DOHH2 (cell line): ENCODE results near the gene GRID1.

Source experiments
- H3F3A ChIP-seq: fragments of 200-600 bp; sonication (generic), shearing (Covaris generic); 2 replicates; pipeline ENCODE4 v1.6.0; 2016; ENCODE audit warnings: antibody characterized with exemption, mild to moderate bottlenecking; ENCODE audit not compliant: control insufficient read depth, insufficient read depth
- H3K27ac ChIP-seq: fragments of 200-600 bp; sonication (generic); 2 replicates; pipeline ENCODE4 v1.5.1; 2014; ENCODE audit warnings: low read depth, mild to moderate bottlenecking, low read length, moderate library complexity
- H3K27me3 ChIP-seq: fragments of 200-600 bp; sonication (generic); 2 replicates; pipeline ENCODE4 v1.6.1; 2014; ENCODE audit warnings: mild to moderate bottlenecking, low read length, mixed read lengths; ENCODE audit not compliant: control insufficient read depth
- H3K36me3 ChIP-seq: fragments of 200-600 bp; sonication (generic); 2 replicates; pipeline ENCODE4 v1.6.1; 2014; ENCODE audit warnings: mild to moderate bottlenecking, low read length, moderate library complexity, mixed read lengths; ENCODE audit not compliant: control insufficient read depth
- H3K4me1 ChIP-seq: fragments of 200-600 bp; sonication (generic); 2 replicates; pipeline ENCODE4 v1.6.1; 2014; ENCODE audit warnings: mild to moderate bottlenecking, low read length, mixed read lengths; ENCODE audit not compliant: control insufficient read depth
- H3K4me2 ChIP-seq: fragments of 200-600 bp; sonication (generic); 2 replicates; pipeline ENCODE4 v1.6.0; 2014; ENCODE audit warnings: mild to moderate bottlenecking, low read length, moderate library complexity
- H3K4me3 ChIP-seq: fragments of 200-600 bp; sonication (generic); 2 replicates; pipeline ENCODE4 v1.5.1; 2014; ENCODE audit warnings: mild to moderate bottlenecking, low read length, mixed read lengths
- H3K79me2 ChIP-seq: fragments of 200-600 bp; sonication (generic); 2 replicates; pipeline ENCODE4 v1.6.1; 2014; ENCODE audit warnings: mild to moderate bottlenecking, low read length, mixed read lengths; ENCODE audit not compliant: control insufficient read depth
- H3K9me2 ChIP-seq: fragments of 200-600 bp; sonication (generic); replicated peaks from 2 replicates; pipeline ENCODE4 v1.6.1; 2014; ENCODE audit warnings: mild to moderate bottlenecking, low read length, mixed read lengths; ENCODE audit not compliant: control insufficient read depth
- H3K9me3 ChIP-seq: fragments of 200-600 bp; sonication (generic); 2 replicates; pipeline ENCODE4 v1.6.1; 2014; ENCODE audit warnings: antibody characterized with exemption, low read length, mixed read lengths; ENCODE audit not compliant: control insufficient read depth, insufficient read depth
- H4K20me1 ChIP-seq: fragments of 200-600 bp; sonication (generic); 2 replicates; pipeline ENCODE4 v1.6.0; 2014; ENCODE audit warnings: low read depth, mild to moderate bottlenecking, antibody characterized with exemption, low read length, moderate library complexity; ENCODE audit not compliant: control insufficient read depth, insufficient read depth
- EZH2phosphoT487 ChIP-seq: fragments of 200-600 bp; sonication (generic); IDR thresholded peaks from 2 replicates; pipeline ENCODE4 v1.6.1; 2017; ENCODE audit warnings: borderline replicate concordance, mild to moderate bottlenecking, antibody characterized with exemption, low read length, moderate library complexity, mixed read lengths
- TF ChIP-seq, protein P1 (sequence below): fragments of 200-600 bp; sonication (generic); IDR thresholded peaks from one replicate; pipeline ENCODE4 v1.5.1; 2014; ENCODE audit warnings: antibody characterized with exemption, mild to moderate bottlenecking, low read depth, low read length; ENCODE audit not compliant: poor library complexity, severe bottlenecking

GRID1 gene

DNA sequence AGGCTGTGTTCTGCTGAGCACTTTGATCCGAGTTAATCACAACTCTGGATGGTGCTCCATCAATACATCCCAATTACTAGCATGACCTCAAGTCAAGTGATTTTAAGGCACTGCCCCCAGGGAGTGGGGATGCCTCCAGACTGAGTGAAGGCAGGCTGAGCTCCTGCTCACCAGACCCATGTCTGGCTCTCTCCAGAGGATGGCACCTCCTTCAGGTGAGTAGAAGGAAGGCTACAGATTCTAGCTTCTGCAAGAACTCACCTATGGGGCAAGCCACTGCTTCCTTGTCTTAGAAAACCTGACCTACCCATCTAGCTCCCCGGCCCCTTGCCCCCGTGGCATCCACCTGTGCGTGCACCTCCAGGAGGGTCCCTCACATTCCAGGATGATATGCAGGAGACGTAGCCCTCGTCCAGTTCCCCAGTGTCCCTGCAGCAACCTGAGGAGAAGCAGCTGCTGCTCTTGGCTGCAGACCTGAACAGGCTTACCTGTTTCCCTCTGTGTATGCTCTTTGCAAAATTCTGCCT, 390.3 kb downstream of the GRID1 start:
- Histone ChIP-seq H3K79me2 (no peaks in the 10 kb centered on the region), H3K4me1 (no peaks in the 10 kb centered on the region), H3K4me2 (no peak overlapping the region), H3K27me3 (no peaks in the 10 kb centered on the region), H3K9me2 (no peaks in the 10 kb centered on the region), H3K9me3 (peaks cover 4% of the 10 kb centered on the region; the same call in 1 of the 2 replicates), H3K4me3 (no peak overlapping the region), H3F3A (no peaks in the 10 kb centered on the region), H3K36me3 (no peaks in the 10 kb centered on the region), H3K27ac (no peak overlapping the region), H4K20me1 (no peaks in the 10 kb centered on the region)
- TF ChIP-seq, protein P1, sequence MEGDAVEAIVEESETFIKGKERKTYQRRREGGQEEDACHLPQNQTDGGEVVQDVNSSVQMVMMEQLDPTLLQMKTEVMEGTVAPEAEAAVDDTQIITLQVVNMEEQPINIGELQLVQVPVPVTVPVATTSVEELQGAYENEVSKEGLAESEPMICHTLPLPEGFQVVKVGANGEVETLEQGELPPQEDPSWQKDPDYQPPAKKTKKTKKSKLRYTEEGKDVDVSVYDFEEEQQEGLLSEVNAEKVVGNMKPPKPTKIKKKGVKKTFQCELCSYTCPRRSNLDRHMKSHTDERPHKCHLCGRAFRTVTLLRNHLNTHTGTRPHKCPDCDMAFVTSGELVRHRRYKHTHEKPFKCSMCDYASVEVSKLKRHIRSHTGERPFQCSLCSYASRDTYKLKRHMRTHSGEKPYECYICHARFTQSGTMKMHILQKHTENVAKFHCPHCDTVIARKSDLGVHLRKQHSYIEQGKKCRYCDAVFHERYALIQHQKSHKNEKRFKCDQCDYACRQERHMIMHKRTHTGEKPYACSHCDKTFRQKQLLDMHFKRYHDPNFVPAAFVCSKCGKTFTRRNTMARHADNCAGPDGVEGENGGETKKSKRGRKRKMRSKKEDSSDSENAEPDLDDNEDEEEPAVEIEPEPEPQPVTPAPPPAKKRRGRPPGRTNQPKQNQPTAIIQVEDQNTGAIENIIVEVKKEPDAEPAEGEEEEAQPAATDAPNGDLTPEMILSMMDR = no peak
- no peak for TF ChIP-seq EZH2phosphoT487

DNA sequence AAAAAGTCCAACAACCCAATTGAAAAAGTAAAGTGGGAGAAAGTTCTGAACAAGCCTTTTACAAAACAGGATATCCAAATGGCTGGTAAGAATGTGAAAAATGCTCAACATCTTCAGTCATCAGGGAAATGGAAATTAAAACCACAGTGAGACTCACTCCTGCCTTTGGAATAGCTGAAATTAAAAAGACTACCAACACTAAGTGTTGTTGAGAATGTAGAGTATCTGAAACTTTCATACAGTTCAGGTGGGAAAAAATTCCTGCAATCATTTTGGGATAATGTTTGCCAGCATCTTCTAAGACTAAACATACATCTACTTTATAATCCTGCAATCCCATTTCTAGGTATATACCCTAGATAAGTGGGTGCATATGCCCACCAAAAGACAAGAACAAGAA, 395.1 kb downstream of the GRID1 start:
- H3K4me1 ChIP-seq = no peaks in the 10 kb centered on the region
- no peaks in the 10 kb centered on the region for H3K9me2 ChIP-seq
- no peaks in the 10 kb centered on the region for H3K27me3 ChIP-seq
- no peaks in the 10 kb centered on the region for H4K20me1 ChIP-seq
- no peak overlapping the region for H3K4me3 ChIP-seq
- H3F3A ChIP-seq = no peaks in the 10 kb centered on the region
- no peaks in the 10 kb centered on the region for H3K36me3 ChIP-seq
- no peak overlapping the region for H3K4me2 ChIP-seq
- no peak for TF ChIP-seq EZH2phosphoT487
- TF ChIP-seq, protein P1 = no peak
- H3K79me2 ChIP-seq = no peaks in the 10 kb centered on the region
- no peak overlapping the region for H3K27ac ChIP-seq
- peaks cover 4% of the 10 kb centered on the region; the same call in 1 of the 2 replicates for H3K9me3 ChIP-seq

DNA sequence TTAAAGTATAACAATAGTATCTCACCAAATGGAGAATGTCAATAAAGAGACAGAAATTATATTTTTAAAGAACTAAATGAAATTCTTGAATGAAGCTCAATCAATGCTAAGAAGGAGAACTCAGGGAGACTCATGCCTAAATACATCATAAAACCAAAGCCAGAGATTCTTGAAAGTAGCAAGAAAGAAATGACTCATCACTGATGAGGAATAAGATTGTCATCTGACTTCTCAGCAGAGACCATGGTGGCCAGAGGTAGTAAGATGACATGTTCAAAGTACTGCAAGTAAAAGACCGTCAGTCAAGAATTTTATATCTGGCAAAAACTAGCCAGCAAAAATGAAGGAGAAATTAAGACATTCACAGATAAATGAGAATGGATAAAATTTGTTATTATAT, 399.0 kb downstream of the GRID1 start:
- H4K20me1 ChIP-seq = no peaks in the 10 kb centered on the region
- H3K27me3 ChIP-seq = peaks cover 3% of the 10 kb centered on the region; the same call in 1 of the 2 replicates
- no peaks in the 10 kb centered on the region for H3K36me3 ChIP-seq

More for the DNA sequence above, 399.0 kb downstream of the GRID1 start:
- Histone ChIP-seq H3K79me2 (no peaks in the 10 kb centered on the region), H3K4me3 (no peak overlapping the region), H3K9me2 (0 out of 2 replicates have a peak, but pooled peaks cover 2% of the 10 kb centered on the region), H3K9me3 (peaks cover 4% of the 10 kb centered on the region; the same call in 1 of the 2 replicates), H3F3A (no peaks in the 10 kb centered on the region), H3K4me2 (no peak overlapping the region), H3K4me1 (no peaks in the 10 kb centered on the region), H3K27ac (no peak overlapping the region)
- TF ChIP-seq, protein P1 = no peak
- TF ChIP-seq EZH2phosphoT487 = no peak
